ENCODE measurements around the gene FRMD6. TPM values are rescaled to one million over a fixed set of nuclear protein-coding genes. Genes with fewer than 3 reads are reported as not detected.

FRMD6 gene
- total RNA-seq, 1 experiment from 2014 or later, result 9.6 TPM

- Histone ChIP-seq H3K4me1 (ENCODE audit: insufficient read depth, low read length) (no peaks in the 10 kb centered on the region), H3K27ac (ENCODE audit: insufficient read length, low read depth, low read length) (no peak overlapping the region), H3K14ac (ENCODE audit: insufficient read depth, low read length) (no peak overlapping the region), H2BK120ac (ENCODE audit: low read depth, low read length, poor library complexity, severe bottlenecking) (no peak overlapping the region), H3K9me3 (ENCODE audit: control insufficient read depth, low read depth, low read length) (no peaks in the 10 kb centered on the region), H4K5ac (ENCODE audit: insufficient read length, low read depth, low read length) (no peak overlapping the region), H4K8ac (replicated peaks; ENCODE audit: insufficient read length, low read depth, low read length) (no peak overlapping the region), H3K18ac (ENCODE audit: insufficient read length, low read depth, low read length) (no peak overlapping the region), H3K23ac (ENCODE audit: insufficient read length, low read depth, low read length) (no peak overlapping the region), H2AK5ac (ENCODE audit: insufficient read length, low read length) (no peak overlapping the region), H3K4me2 (ENCODE audit: insufficient read depth, insufficient read length, low read length) (no peak overlapping the region), H3T11ph (ENCODE audit: low read length) (no peak overlapping the region), H2BK15ac (ENCODE audit: low read depth, low read length) (no peak overlapping the region), H3K4ac (ENCODE audit: low read depth, low read length) (no peak overlapping the region), H2AFZ (ENCODE audit: low read length) (no peak overlapping the region), H3K79me2 (ENCODE audit: insufficient read depth, low read length) (no peaks in the 10 kb centered on the region), H2BK20ac (ENCODE audit: low read depth, low read length, poor library complexity, severe bottlenecking) (no peak overlapping the region), H2BK5ac (ENCODE audit: insufficient read length, low read length) (no peak overlapping the region), H3K79me1 (ENCODE audit: insufficient read depth, low read depth, low read length, poor library complexity, severe bottlenecking) (no peaks in the 10 kb centered on the region), H3K9ac (ENCODE audit: extremely low read depth, insufficient read length, low read length) (no peak overlapping the region), H3K56ac (ENCODE audit: insufficient read length, low read depth, low read length) (no peak overlapping the region), H3K23me2 (ENCODE audit: insufficient read length, low read depth, low read length, poor library complexity, severe bottlenecking) (no peaks in the 10 kb centered on the region), H4K91ac (ENCODE audit: insufficient read length, low read depth, low read length) (no peak overlapping the region), H2BK12ac (ENCODE audit: insufficient read length, low read depth, low read length) (no peak overlapping the region), H4K20me1 (ENCODE audit: control insufficient read depth, insufficient read depth, insufficient read length) (no peaks in the 10 kb centered on the region), H3K27me3 (ENCODE audit: insufficient read depth, low read length) (no peaks in the 10 kb centered on the region)
- Mint-ChIP-seq H3K36me3 (ENCODE audit: insufficient read depth in 1 of 3, low read depth in 3 of 3) (peaks cover 0 to 19% (median 14%) of the 10 kb centered on the region in 3 experiments; a peak in 5 of 7 replicates), H3K27me3 (ENCODE audit: low read depth) (no peaks in the 10 kb centered on the region), H3K27ac (no peak overlapping the region), H3K9me3 (no peaks in the 10 kb centered on the region), H3K4me3 (no peak overlapping the region), H3K4me1 (peaks cover 3 to 4% of the 10 kb centered on the region in 2 experiments; a peak in 1 of 4 replicates)
- no CpG with 5 or more reads among the region's 2 CpGs for WGBS (ENCODE audit: extremely low coverage, insufficient read length, low lambda C conversion rate)
- DNase-seq, result no peak
- TF ChIP-seq CTCF (conservative IDR thresholded peaks at IDR 0.05), result no peak
These were observed 74.6 kb downstream of the FRMD6 start for GRCh38 chr14:51726166-51726899.

All from H9 (cell line).